CD14-positive monocyte (primary cell): ENCODE results near the gene PATJ. TPM values are rescaled to one million over a fixed set of nuclear protein-coding genes. Genes with fewer than 3 reads are reported as not detected.

ENCODE experiments used
- DNase-seq, 3 donors: peaks; one replicate each; pipeline ENCODE4 v3.0.0-alpha.2; 2011 to 2022
- H2AFZ ChIP-seq: 2 replicates; pipeline ENCODE4 v1.6.0; 2012; ENCODE audit warnings: mild to moderate bottlenecking, low read depth, low read length, inconsistent platforms; ENCODE audit not compliant: insufficient read depth, poor library complexity, severe bottlenecking
- H3K27ac ChIP-seq, 2 donors: 1 replicate in 1 of 2; 2 replicates in 1 of 2; pipeline ENCODE4 v1.5.1; 2012 to 2013; ENCODE audit warnings: low read length in 2 of 2, control low read depth in 1 of 2, inconsistent platforms in 1 of 2, low read depth in 1 of 2, mild to moderate bottlenecking in 1 of 2
- H3K27me3 ChIP-seq, 2 donors: one replicate each; pipeline versions ENCODE4 v1.6.0 to v1.6.1; 2011 to 2013; ENCODE audit warnings: low read length in 2 of 2; ENCODE audit not compliant: control insufficient read depth in 2 of 2, insufficient read depth in 2 of 2
- H3K36me3 ChIP-seq, 2 donors: replicated peaks in 1 of 2; 1 replicate in 1 of 2; 2 replicates in 1 of 2; pipeline versions ENCODE4 v1.5.1 to v1.6.1; 2012 to 2013; ENCODE audit warnings: low read length in 2 of 2, control low read depth in 1 of 2, inconsistent platforms in 1 of 2, mild to moderate bottlenecking in 1 of 2; ENCODE audit not compliant: insufficient read depth in 2 of 2, control insufficient read depth in 1 of 2
- H3K4me1 ChIP-seq, 2 donors: 1 replicate in 1 of 2; 2 replicates in 1 of 2; pipeline versions ENCODE4 v1.5.1 to v1.6.1; 2012 to 2013; ENCODE audit warnings: low read length in 2 of 2, control low read depth in 1 of 2, inconsistent platforms in 1 of 2, mild to moderate bottlenecking in 1 of 2, moderate library complexity in 1 of 2; ENCODE audit not compliant: insufficient read depth in 2 of 2, control insufficient read depth in 1 of 2
- H3K4me2 ChIP-seq: replicated peaks from 2 replicates; pipeline ENCODE3; 2012; ENCODE audit warnings: low read length, moderate library complexity, mild to moderate bottlenecking; ENCODE audit not compliant: poor library complexity, severe bottlenecking; ENCODE audit errors: extremely low read depth
- H3K4me3 ChIP-seq, 3 experiments: fragments of 200-600 bp in 1 of 3; sonication (generic) in 1 of 3; replicated peaks in 1 of 3; 1 replicate in 2 of 3; 2 replicates in 1 of 3; pipeline ENCODE4 v1.5.1; 2011 to 2013; ENCODE audit warnings: low read length in 3 of 3, mild to moderate bottlenecking in 3 of 3, control low read depth in 2 of 3, low read depth in 2 of 3, inconsistent platforms in 1 of 3, moderate library complexity in 1 of 3
- H3K79me2 ChIP-seq: 2 replicates; pipeline ENCODE4 v1.6.0; 2012; ENCODE audit warnings: mild to moderate bottlenecking, control low read depth, inconsistent platforms, low read length, moderate library complexity; ENCODE audit not compliant: insufficient read depth
- H3K9ac ChIP-seq: 2 replicates; pipeline ENCODE4 v1.6.0; 2017; ENCODE audit warnings: low read length, mild to moderate bottlenecking; ENCODE audit not compliant: insufficient read depth, poor library complexity, severe bottlenecking
- H3K9me3 ChIP-seq, 2 donors: replicated peaks in 1 of 2; 1 replicate in 1 of 2; 2 replicates in 1 of 2; pipeline versions ENCODE4 v1.5.1 to v1.6.1; 2012 to 2013; ENCODE audit warnings: low read length in 2 of 2, control low read depth in 1 of 2; ENCODE audit not compliant: control insufficient read depth in 1 of 2, insufficient read depth in 1 of 2
- H4K20me1 ChIP-seq: 2 replicates; pipeline ENCODE4 v1.6.0; 2012; ENCODE audit warnings: mild to moderate bottlenecking, low read length, control low read depth, moderate library complexity; ENCODE audit not compliant: insufficient read depth
- H3K27ac Mint-ChIP-seq, 7 donors: one replicate each; pipeline ENCODE4 v1.8.0; 2020; ENCODE audit warnings: mild to moderate bottlenecking in 7 of 7, mixed read lengths in 7 of 7, moderate library complexity in 6 of 7, inconsistent platforms in 2 of 7
- H3K27me3 Mint-ChIP-seq, 3 donors: one replicate each; pipeline ENCODE4 v1.8.0; 2021 to 2022; ENCODE audit warnings: low read depth in 3 of 3, mild to moderate bottlenecking in 3 of 3, mixed read lengths in 3 of 3, moderate library complexity in 3 of 3, inconsistent platforms in 1 of 3
- H3K36me3 Mint-ChIP-seq, 2 donors: one replicate each; pipeline ENCODE4 v1.8.0; 2020; ENCODE audit warnings: mixed read lengths in 2 of 2, inconsistent platforms in 1 of 2, mild to moderate bottlenecking in 1 of 2
- H3K4me1 Mint-ChIP-seq: one replicate; pipeline ENCODE4 v1.8.0; 2020; ENCODE audit warnings: mild to moderate bottlenecking, mixed read lengths
- H3K4me3 Mint-ChIP-seq, 2 donors: one replicate each; pipeline ENCODE4 v1.8.0; 2020; ENCODE audit warnings: mild to moderate bottlenecking in 2 of 2, mixed read lengths in 2 of 2, moderate library complexity in 1 of 2
- H3K9me3 Mint-ChIP-seq, 7 donors: one replicate each; pipeline ENCODE4 v1.8.0; 2020 to 2022; ENCODE audit warnings: mixed read lengths in 7 of 7, mild to moderate bottlenecking in 6 of 7, moderate library complexity in 6 of 7, inconsistent platforms in 2 of 7
- WGBS: methylation state at CpG from one replicate; pipeline ENCODE4 v1.1.5; 2013; ENCODE audit warnings: missing lambda C conversion rate; ENCODE audit not compliant: insufficient coverage; 5-methylcytosine and 5-hydroxymethylcytosine counted together
- intact Hi-C, 2 donors: fragments of 100-400 bp; cut with micrococcal nuclease; formaldehyde crosslinking; loops; one replicate each; pipeline versions ENCODE4 v1.15.0 to v1.15.1; 2023
- polyA plus RNA-seq, 3 donors: library from polyadenylated mRNA; depleted of rRNA in 1 of 3; unstranded in 2 of 3; stranded (reverse) in 1 of 3; fragments of 300-500 nt in 2 of 3; fragments of >200 nt in 1 of 3; fragmentation: Illumina TruSeq in 2 of 3; gene quantifications; 1 replicate in 2 of 3; 2 replicates in 1 of 3; pipeline ENCODE4 v1.2.3, GENCODE V29; 2012 to 2021
- TF ChIP-seq, protein P1 (sequence below): fragments of 200-600 bp; IDR thresholded peaks from one replicate; pipeline ENCODE4 v1.8.0; 2022; ENCODE audit warnings: antibody characterized with exemption, mild to moderate bottlenecking

PATJ gene
- polyA plus RNA-seq, 3 donors: 0.01 to 0.23 TPM; not detected in 1

- Mint-ChIP-seq H3K27me3 (peaks cover 0 to 8% (median 2%) of the 10 kb centered on the region in 3 donors), H3K4me3 (no peak overlapping the region), H3K4me1 (no peaks in the 10 kb centered on the region), H3K9me3 (no peaks in the 10 kb centered on the region), H3K36me3 (no peaks in the 10 kb centered on the region), H3K27ac (no peak overlapping the region)
- Histone ChIP-seq H4K20me1 (no peaks in the 10 kb centered on the region), H3K27ac (no peak overlapping the region), H3K9ac (no peak overlapping the region), H3K4me2 (no peak overlapping the region), H3K4me1 (no peaks in the 10 kb centered on the region), H2AFZ (no peak overlapping the region), H3K79me2 (no peaks in the 10 kb centered on the region), H3K9me3 (no peaks in the 10 kb centered on the region), H3K27me3 (no peaks in the 10 kb centered on the region), H3K4me3 (no peak overlapping the region), H3K36me3 (no peaks in the 10 kb centered on the region)
- no CpG with 5 or more reads among the region's 9 CpGs for WGBS
- intact Hi-C loops: no loop called here
- TF ChIP-seq, protein P1, sequence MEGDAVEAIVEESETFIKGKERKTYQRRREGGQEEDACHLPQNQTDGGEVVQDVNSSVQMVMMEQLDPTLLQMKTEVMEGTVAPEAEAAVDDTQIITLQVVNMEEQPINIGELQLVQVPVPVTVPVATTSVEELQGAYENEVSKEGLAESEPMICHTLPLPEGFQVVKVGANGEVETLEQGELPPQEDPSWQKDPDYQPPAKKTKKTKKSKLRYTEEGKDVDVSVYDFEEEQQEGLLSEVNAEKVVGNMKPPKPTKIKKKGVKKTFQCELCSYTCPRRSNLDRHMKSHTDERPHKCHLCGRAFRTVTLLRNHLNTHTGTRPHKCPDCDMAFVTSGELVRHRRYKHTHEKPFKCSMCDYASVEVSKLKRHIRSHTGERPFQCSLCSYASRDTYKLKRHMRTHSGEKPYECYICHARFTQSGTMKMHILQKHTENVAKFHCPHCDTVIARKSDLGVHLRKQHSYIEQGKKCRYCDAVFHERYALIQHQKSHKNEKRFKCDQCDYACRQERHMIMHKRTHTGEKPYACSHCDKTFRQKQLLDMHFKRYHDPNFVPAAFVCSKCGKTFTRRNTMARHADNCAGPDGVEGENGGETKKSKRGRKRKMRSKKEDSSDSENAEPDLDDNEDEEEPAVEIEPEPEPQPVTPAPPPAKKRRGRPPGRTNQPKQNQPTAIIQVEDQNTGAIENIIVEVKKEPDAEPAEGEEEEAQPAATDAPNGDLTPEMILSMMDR: no peak
- no peak for DNase-seq
Measured at GRCh38 chr1:61819421-61819820, 77.1 kb downstream of the PATJ start.

GRCh38 chr1:61825393-61825792 is 83.1 kb downstream of the PATJ start:
- WGBS: no CpG with 5 or more reads among the region's 1 CpG

More at GRCh38 chr1:61825393-61825792, 83.1 kb downstream of the PATJ start:
- intact Hi-C loops: no loop called here
- H3K9me3 ChIP-seq: no peaks in the 10 kb centered on the region
- no peaks in the 10 kb centered on the region for H3K36me3 ChIP-seq
- Mint-ChIP-seq H3K27me3 (peaks cover 0 to 2% (median 0%) of the 10 kb centered on the region in 3 donors), H3K27ac (no peak overlapping the region), H3K4me1 (peaks cover 12% of the 10 kb centered on the region), H3K4me3 (no peak overlapping the region), H3K9me3 (no peaks in the 10 kb centered on the region), H3K36me3 (no peaks in the 10 kb centered on the region)
- no peak overlapping the region for H3K4me3 ChIP-seq
- H3K79me2 ChIP-seq: no peaks in the 10 kb centered on the region
- no peaks in the 10 kb centered on the region for H4K20me1 ChIP-seq
- no peaks in the 10 kb centered on the region for H3K4me1 ChIP-seq
- no peaks in the 10 kb centered on the region for H3K27me3 ChIP-seq
- TF ChIP-seq, protein P1: no peak
- H2AFZ ChIP-seq: no peak overlapping the region
- no peak overlapping the region for H3K4me2 ChIP-seq
- no peak overlapping the region for H3K9ac ChIP-seq
- H3K27ac ChIP-seq: no peak overlapping the region
- no peak for DNase-seq
